ENCODE data around the gene TCEA3.

The TCEA3 gene

GRCh38 chr1:23446661-23447310, 22.2 kb upstream of the TCEA3 start:
- no peak for DNase-seq (ENCODE audit: low read depth)

DNA sequence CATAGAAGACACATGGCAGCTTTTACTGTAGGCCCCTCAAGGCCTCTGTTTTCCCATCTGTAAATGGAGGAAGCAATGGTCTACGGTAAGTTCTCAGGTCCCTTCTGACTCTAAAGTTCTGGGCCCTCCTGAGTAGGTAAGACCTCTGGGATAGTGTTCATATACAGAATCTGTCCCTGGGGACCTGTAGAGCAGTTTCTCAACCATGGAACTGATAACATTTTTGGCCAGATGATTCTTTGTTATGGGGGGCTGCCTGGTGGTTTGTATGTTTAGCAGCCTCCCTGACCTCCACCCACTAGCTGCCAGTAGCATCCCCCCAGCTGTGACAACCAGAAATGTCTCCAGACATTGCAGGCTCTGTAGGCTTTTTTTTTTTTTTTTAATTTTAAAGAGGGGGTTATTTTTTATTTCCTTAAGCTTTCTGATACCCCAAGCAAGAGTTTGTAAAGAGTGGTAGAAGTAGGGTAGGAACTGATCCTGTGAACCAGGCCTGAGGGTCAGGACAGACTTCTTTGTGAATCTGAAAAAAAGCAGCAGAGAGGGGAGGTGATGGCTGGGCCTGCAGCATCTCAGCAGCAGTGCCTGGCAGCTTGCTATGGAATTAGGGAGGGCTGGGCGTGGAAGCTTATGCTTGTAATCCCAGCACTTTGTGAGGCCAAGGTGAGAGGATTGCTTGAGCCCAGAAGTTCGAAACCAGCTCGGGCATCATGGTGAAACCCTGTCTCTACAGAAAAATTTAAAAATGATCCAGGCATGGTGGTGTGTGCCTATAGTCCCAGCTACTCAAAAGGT, 20.2 kb upstream of the TCEA3 start:
- no peak for DNase-seq (ENCODE audit: low read depth)

DNA sequence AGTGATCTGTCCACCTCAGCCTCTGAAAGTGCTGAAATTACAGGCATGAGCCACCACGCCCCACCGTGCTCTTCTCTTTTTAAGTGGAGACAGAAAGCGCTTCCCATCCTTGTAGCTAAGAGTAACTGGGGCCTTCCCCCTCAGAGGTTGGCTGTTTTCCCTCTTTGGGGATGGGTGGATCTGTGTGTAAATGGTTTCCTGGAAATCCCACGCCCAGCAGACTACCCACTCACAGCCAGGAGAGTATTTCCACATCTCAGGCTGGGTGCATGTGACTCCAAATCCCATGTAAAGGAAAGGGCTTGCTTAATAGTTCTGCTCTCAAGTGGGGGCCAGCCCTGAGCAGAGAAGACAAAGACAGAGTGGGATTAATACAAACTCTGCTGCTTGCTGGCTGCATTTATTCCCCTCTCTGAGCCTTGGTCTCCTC, 19.6 kb upstream of the TCEA3 start:
- peak; percentile 78 for DNase-seq (ENCODE audit: low read depth)

GRCh38 chr1:23442751-23443150, 18.2 kb upstream of the TCEA3 start:
- DNase-seq (ENCODE audit: low read depth) = no peak

DNA sequence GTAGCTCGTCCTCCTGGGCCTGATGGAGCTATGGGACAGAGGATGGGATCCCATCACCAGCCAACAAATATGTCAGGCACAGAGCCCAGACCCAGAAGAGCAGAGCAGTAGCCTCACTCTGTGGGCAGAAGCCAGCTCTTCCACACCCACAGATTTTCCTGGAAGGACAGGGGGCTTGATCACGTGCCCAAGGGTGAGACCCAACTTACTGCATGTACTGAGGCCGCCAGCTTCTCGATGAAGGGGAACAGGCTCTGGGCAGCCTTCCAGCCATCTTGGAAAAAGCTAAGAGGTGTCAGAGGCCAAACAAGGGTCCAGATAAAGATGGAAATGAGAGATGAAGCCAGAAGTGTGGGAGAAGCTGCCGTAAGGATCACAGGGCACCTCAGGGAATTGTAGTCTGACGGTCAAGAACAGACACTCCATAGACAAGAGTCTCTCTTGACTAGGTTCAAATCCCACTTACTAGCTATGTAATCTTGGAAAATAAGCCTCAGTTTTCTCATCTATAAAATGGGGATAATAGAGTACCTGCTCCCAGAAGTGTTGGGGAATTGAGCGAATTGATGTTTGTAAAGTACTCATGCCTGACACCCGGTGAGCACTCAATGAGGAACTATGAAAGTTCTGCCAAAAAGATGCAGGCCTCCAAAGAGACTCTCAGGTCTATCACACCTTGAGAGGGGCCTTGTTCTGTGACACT, 17.0 kb upstream of the TCEA3 start:
- DNase-seq (ENCODE audit: low read depth) = no peak

DNA sequence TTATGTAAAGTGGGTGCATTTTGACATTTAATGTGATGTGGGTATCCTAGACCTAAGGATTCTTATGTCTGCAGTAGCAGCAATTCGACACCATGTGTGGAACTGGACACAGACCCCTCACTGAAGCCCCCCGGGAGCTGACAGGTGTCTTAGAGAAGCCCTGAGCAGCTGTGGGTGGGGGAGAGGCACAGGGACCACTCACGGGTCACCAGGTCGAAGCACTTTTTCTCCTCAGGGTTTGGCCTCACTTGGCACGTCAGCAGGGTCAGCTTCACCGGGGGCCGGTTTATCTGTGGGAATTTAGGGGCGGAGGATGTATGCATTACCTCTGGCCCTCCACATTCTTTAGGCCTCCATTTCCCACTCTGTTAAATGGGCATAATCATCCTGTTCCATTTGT, 14.0 kb upstream of the TCEA3 start:
- no peak for DNase-seq (ENCODE audit: low read depth)

DNA sequence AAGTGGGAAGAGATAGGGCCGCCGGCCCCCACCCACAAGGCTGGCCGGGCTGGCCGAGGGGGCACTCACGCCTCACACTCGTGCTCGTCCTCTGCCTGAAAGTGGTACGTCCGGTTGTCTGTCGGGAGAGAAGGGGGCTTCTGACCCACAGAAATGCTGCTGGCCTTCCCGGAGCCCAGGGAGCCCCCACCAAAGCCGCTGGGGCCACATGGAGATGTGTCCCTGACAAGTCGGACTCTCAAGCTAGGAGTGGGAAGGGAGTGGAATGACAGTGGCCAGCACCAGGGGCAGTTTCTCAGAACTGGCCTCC, 12.8 kb upstream of the TCEA3 start:
- DNase-seq (ENCODE audit: low read depth) = no peak

GRCh38 chr1:23436520-23437354, 12.2 kb upstream of the TCEA3 start:
- DNase-seq (ENCODE audit: low read depth) = no peak

GRCh38 chr1:23434260-23434775, 9.8 kb upstream of the TCEA3 start:
- DNase-seq (ENCODE audit: low read depth) = no peak

DNA sequence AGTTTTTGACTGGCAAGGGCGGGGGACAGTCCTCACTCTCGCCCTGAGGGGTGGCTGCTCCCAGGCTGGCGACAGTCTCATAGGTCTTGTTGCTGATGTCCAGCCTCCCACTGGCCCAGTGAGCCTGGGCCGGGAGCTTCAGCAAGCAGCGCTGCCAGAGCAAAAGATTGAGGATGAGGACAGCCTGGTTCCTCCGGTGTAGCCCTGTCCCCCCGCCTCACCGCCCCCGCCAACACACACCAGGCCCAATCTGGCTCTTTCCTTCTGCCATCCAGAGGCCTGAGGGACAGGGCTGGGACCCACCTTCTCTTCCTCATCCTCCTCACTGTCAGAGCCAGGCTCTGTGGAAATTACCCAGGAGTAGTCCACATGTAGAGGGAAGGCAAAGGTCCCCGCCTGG, 8.6 kb upstream of the TCEA3 start:
- DNase-seq (ENCODE audit: low read depth) = no peak

DNA sequence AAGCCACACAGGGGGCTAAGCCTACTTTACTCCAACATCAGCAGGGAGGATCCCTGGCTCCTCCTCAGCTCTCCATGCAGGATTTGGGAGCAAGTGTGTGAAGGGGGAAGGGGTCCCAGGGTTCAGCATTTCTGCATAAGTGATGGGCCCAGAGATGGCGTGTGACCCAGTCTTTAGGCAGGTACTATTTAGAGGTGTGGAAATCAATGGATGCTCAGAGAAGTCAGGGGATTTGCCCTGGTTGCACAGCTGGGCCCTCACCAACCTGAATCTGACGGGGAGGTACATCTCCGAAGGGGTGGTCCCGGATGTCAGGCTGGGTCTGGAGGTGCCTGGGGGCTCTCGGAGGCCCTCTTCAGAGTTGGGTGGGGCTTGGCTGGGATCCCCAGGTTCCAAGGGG, 6.9 kb upstream of the TCEA3 start:
- DNase-seq (ENCODE audit: low read depth) = no peak

DNA sequence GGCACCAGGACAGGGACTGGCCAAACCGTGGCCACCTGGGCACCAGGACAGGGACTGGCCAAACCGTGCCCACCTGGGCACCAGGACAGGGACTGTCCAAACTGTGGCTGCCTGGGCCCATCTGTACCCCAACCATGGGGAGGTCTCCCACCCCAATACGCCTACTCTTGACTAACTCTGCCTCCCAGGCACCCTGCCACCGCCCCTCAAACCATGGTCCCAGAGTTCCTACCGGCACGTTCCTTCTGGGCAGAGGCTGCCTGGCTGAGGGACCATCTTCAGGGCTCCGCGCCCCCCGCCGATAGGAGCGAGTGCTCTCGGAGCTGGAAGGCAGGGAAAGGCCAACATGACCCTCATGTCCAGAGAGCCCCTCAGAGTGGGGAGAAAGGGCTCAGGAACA, 6.3 kb upstream of the TCEA3 start:
- no peak for DNase-seq (ENCODE audit: low read depth)

GRCh38 chr1:23428136-23428905, 3.8 kb upstream of the TCEA3 start:
- DNase-seq (ENCODE audit: low read depth) = no peak

GRCh38 chr1:23427550-23427949, 3.0 kb upstream of the TCEA3 start:
- DNase-seq (ENCODE audit: low read depth) = no peak

GRCh38 chr1:23426828-23427227, 2.3 kb upstream of the TCEA3 start:
- DNase-seq (ENCODE audit: low read depth) = no peak

- no peak for DNase-seq (ENCODE audit: low read depth)
Observed at GRCh38 chr1:23425193-23425494, 596 bp upstream of the TCEA3 start.

GRCh38 chr1:23423415-23424292, 894 bp downstream of the TCEA3 start:
- no peak for DNase-seq (ENCODE audit: low read depth)

DNA sequence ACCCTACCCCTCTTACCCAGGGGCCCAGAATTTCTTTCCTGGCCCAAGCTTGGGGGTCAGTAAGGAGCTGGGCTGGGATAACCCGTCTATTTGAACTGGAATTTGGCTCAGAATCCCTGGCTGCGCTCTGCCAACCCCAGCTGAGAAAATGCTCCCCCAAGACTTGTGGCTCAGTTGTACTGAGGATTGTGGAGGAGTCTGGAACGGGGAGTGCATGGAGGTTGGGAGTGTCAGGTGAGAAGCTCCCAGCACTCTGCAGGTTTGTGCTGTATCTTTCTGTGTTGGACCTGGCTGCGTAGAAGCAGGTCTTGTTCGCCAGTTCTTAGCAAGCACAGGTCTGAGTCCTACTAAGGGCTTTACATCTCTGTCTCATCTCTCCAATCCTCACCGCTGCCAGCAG, 1.6 kb downstream of the TCEA3 start:
- DNase-seq (ENCODE audit: low read depth) = no peak

DNA sequence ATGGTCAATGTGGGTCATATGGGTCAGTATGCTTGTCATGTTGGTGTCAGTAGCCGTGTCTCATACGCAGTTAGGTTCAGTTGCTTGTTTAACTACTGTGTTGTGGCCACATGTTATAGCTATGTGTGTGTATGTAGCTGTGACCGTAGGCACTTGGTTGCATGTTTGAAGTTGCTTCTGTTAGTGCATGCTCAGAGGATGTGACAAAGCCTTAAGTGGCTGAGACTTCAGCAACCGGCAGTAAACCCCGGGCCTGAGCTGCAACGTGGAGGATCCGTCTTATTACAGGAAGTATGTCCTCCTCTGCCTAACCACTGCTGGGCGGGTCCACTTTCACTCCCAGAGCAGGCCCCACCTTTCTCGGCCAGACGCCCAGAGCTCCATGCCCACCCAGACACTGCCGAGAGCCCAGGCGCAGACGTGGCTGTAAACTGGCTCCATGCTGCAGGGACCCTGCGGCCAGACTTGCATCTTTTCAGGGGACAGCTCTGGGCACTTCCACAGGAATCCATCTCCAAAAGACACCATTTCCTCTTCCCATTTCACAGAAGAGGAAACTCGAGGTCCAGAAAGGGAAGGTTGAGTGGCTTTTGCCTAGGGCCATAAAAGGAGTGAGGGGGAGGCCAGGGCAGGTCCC, 2.2 kb downstream of the TCEA3 start:
- DNase-seq (ENCODE audit: low read depth) = peak; percentile 44

DNA sequence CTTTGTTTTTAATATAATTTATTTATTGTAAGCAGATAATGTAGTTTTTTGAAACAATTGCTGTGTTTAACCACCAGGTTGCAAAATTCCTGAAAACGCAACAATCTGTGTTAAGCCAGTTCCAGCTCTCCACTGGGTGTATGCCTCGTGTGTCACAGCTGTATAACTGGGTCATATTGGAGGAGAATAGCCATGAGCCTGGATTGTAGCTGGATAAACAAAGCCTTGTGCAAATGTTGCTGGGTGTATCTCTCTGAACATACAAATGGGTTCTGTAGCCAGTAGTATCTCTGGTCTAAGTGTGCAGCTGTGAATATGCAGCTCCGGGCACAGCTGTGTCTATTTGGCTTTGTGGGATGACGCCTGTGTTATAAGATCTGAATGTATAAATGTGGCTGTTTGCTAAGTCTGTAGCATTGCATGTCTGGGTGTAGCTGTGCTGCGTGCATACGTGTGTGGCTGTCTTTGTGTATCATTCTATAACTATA, 2.8 kb downstream of the TCEA3 start:
- DNase-seq (ENCODE audit: low read depth) = peak; percentile 44
